Uterus (tissue), 4 donors: ENCODE data around the gene ZMYND8. TPM values are rescaled to one million over a fixed set of nuclear protein-coding genes. Genes with fewer than 3 reads are reported as not detected.

Experiments
- DNase-seq, 2 donors: peaks; one replicate each; pipeline ENCODE4 v3.0.0-alpha.2; 2019 to 2020
- H3K27ac ChIP-seq, 2 donors: fragments of 200-600 bp; sonication (generic); 1 replicate in 1 of 2; 2 replicates in 1 of 2; pipeline ENCODE4 v1.5.1; 2016 to 2018
- H3K27me3 ChIP-seq, 2 donors: fragments of 200-600 bp; sonication (generic); one replicate each; pipeline ENCODE4 v1.5.1; 2018 to 2019; ENCODE audit warnings: control low read depth in 1 of 2
- H3K36me3 ChIP-seq, 2 donors: fragments of 200-600 bp; sonication (generic); one replicate each; pipeline ENCODE4 v1.5.1; 2019; ENCODE audit warnings: control low read depth in 1 of 2
- H3K4me1 ChIP-seq, 2 donors: fragments of 200-600 bp; sonication (generic); one replicate each; pipeline ENCODE4 v1.5.1; 2018 to 2019; ENCODE audit warnings: control low read depth in 1 of 2
- H3K4me3 ChIP-seq, 2 donors: fragments of 200-600 bp; sonication (generic); 1 replicate in 1 of 2; 2 replicates in 1 of 2; pipeline ENCODE4 v1.5.1; 2018 to 2019; ENCODE audit warnings: mild to moderate bottlenecking in 1 of 2
- H3K9me3 ChIP-seq, 2 donors: fragments of 200-600 bp; sonication (generic); one replicate each; pipeline ENCODE4 v1.5.1; 2019; ENCODE audit warnings: control low read depth in 1 of 2
- CTCF ChIP-seq, 4 experiments: fragments of 200-600 bp in 2 of 4; fragments of 450-650 bp in 2 of 4; sonication (generic) in 2 of 4; IDR thresholded peaks; one replicate each; pipeline ENCODE4 v1.5.1; 2016 to 2019; ENCODE audit warnings: antibody characterized with exemption in 4 of 4, mild to moderate bottlenecking in 2 of 4, moderate library complexity in 1 of 4
- POLR2A ChIP-seq, 2 donors: fragments of 450-650 bp; IDR thresholded peaks; one replicate each; pipeline ENCODE4 v1.6.1; 2016; ENCODE audit warnings: antibody characterized with exemption in 2 of 2, mild to moderate bottlenecking in 1 of 2, moderate library complexity in 1 of 2
- intact Hi-C: fragments of 100-400 bp; cut with DNase I; formaldehyde crosslinking; loops from one replicate; pipeline ENCODE4 v1.15.1; 2023; ENCODE audit warnings: low total_unique reads
- total RNA-seq, 4 donors: library from RNA; depleted of rRNA in 3 of 4; stranded (reverse); fragments of >200 nt in 3 of 4; gene quantifications; one replicate each; pipeline versions ENCODE4 v1.1.0 to v1.2.4, GENCODE V29; 2014 to 2023
- donor health status: DM: yes; HTN: yes; CAD: no.

The ZMYND8 gene
- total RNA-seq, 4 donors from 2014 or later: 10.2 to 26.7 (median 16.0) TPM

GRCh38 chr20:47353692-47354463 lies 2.6 kb downstream of the ZMYND8 start:
- Histone ChIP-seq H3K4me3 (no peak overlapping the region), H3K27ac (peak overlapping the region; percentile 94 to 99), H3K9me3 (no peaks in the 10 kb centered on the region), H3K36me3 (no peaks in the 10 kb centered on the region), H3K4me1 (peaks cover 36 to 54% of the 10 kb centered on the region in 2 donors), H3K27me3 (no peaks in the 10 kb centered on the region)
- intact Hi-C loops: no loop called here
- DNase-seq: no peak
- no peak for TF ChIP-seq CTCF (IDR thresholded peaks at IDR 0.05)
- TF ChIP-seq POLR2A (IDR thresholded peaks at IDR 0.05): no peak

- Histone ChIP-seq H3K27ac (peak overlapping the region; percentile 94 to 99), H3K9me3 (no peaks in the 10 kb centered on the region), H3K4me3 (no peak overlapping the region), H3K36me3 (no peaks in the 10 kb centered on the region), H3K4me1 (peaks cover 31 to 48% of the 10 kb centered on the region in 2 donors), H3K27me3 (no peaks in the 10 kb centered on the region)
- no peak for DNase-seq
- TF ChIP-seq POLR2A (IDR thresholded peaks at IDR 0.05) (no peak), CTCF (IDR thresholded peaks at IDR 0.05) (no peak)
- intact Hi-C loops: no loop called here
Observed at GRCh38 chr20:47353239-47353691, 3.2 kb downstream of the ZMYND8 start.

- no peak overlapping the region for H3K4me3 ChIP-seq
- H3K36me3 ChIP-seq: no peaks in the 10 kb centered on the region
- no peaks in the 10 kb centered on the region for H3K27me3 ChIP-seq
- H3K27ac ChIP-seq: peak overlapping the region; percentile 94 to 99
- intact Hi-C loops: no loop called here
- no peak for DNase-seq
- TF ChIP-seq POLR2A (IDR thresholded peaks at IDR 0.05): peak in 1 of 2 donors; percentile 42
- no peak for TF ChIP-seq CTCF (IDR thresholded peaks at IDR 0.05)
- H3K9me3 ChIP-seq: no peaks in the 10 kb centered on the region
- H3K4me1 ChIP-seq: peaks cover 27 to 43% of the 10 kb centered on the region in 2 donors
Observed at GRCh38 chr20:47352332-47353238, 3.9 kb downstream of the ZMYND8 start.

GRCh38 chr20:47351643-47352331 lies 4.7 kb downstream of the ZMYND8 start:
- H3K4me1 ChIP-seq: peaks cover 21 to 38% of the 10 kb centered on the region in 2 donors
- intact Hi-C loops: no loop called here
- no peak overlapping the region for H3K4me3 ChIP-seq
- H3K27me3 ChIP-seq: no peaks in the 10 kb centered on the region
- H3K27ac ChIP-seq: peak overlapping the region; percentile 94 to 99
- TF ChIP-seq POLR2A (IDR thresholded peaks at IDR 0.05) (no peak), CTCF (IDR thresholded peaks at IDR 0.05) (no peak)
- no peak for DNase-seq
- no peaks in the 10 kb centered on the region for H3K36me3 ChIP-seq
- no peaks in the 10 kb centered on the region for H3K9me3 ChIP-seq
